ENCODE measurements around the gene PRKG1. TPM values are rescaled to one million over a fixed set of nuclear protein-coding genes. Genes with fewer than 3 reads are reported as not detected.

PRKG1 gene
- total and polyA plus RNA-seq, 2 of the 8 experiments (the other 6 are each of a cell fraction or from before 2014, with no cell fraction given) = 4.2 to 15.2 TPM

DNA sequence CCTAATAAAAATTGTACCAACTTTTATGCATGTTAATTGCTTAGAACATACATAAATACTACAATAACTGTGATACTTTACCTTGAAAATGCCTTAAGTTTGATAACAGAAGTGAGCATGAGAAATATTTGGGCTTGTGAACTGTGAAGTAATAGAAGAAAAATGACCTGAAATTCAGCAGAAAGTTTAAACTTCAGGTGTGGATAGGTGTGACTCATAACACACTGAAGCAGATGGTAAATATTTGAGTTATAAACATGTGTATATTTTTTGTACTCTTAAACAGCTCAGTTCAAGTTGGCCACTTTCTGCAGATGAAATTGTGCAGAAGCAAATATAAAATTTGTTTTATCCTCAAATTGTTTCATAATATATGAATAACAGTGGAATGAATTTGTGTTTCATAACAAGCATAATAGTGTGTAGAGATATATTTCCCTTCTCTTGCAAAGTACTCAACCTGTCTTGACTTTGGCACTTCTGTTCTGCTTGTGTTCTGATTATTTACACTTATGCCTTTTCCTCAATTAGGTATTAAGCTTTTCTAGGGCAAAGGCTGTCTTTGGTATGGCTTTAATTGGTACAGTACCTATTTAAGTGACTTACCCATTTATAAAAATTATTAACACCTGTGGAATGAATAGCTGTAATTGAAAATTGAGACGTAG lies 122.4 kb downstream of the PRKG1 start (continued):
- no peak for TF ChIP-seq NRF1 (IDR thresholded peaks at IDR 0.05; ENCODE audit: low read depth, low read length)
- TF ChIP-seq SP2 (IDR thresholded peaks at IDR 0.05; ENCODE audit: low read length) = no peak
- TF ChIP-seq SIRT6 (IDR thresholded peaks at IDR 0.05; ENCODE audit: low read length) = no peak
- no peak for TF ChIP-seq SP1 (IDR thresholded peaks at IDR 0.05; ENCODE audit: low read depth, low read length)
- TF ChIP-seq POLR2A (IDR thresholded peaks at IDR 0.05; ENCODE audit: control extremely low read depth in 1 of 2, low read depth in 2 of 2, low read length in 2 of 2) = no peak
- no peak for TF ChIP-seq CHD2 (IDR thresholded peaks at IDR 0.05; ENCODE audit: low read length)
- no peak for TF ChIP-seq YY1 (IDR thresholded peaks at IDR 0.05; ENCODE audit: low read depth, low read length)
- TF ChIP-seq KDM4A (IDR thresholded peaks at IDR 0.05; ENCODE audit: low read depth, low read length, severe bottlenecking) = no peak
- no peak for TF ChIP-seq TEAD4 (IDR thresholded peaks at IDR 0.05; ENCODE audit: low read depth, low read length)
- no peak for TF ChIP-seq FOSL1 (IDR thresholded peaks at IDR 0.05; ENCODE audit: insufficient read depth, low read depth, low read length)

Data from H1 (cell line).